NCI-H69 (cell line): Measurements from ENCODE around the gene SMYD2.

Experiments used
- DNase-seq: peaks from one replicate; lab custom pipeline; 2025; lab: John Stamatoyannopoulos, UW

The SMYD2 gene

DNA sequence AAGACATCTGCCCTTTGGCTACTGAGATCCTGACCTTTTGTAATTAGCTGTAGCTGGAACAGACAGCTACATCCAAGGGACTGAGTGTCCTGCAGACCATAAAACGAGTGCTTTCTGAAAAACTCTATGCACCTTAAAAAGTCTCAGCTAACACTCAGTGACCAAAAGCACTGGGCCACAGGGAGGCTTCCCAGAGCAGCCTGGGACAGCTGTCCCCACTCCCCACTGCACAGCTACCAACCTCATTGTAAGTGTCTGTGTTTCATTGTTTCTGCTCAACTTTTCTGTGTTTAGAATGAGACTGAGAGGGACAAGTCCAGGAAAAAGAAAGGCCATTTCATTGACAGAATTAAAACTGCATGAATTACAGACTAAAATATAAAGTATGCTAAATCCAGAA is 80.7 kb downstream of the SMYD2 start:
- DNase-seq, result no peak

GRCh38 chr1:214362188-214362882 is 81.4 kb downstream of the SMYD2 start:
- no peak for DNase-seq

GRCh38 chr1:214363386-214363785 is 82.4 kb downstream of the SMYD2 start:
- no peak for DNase-seq

DNA sequence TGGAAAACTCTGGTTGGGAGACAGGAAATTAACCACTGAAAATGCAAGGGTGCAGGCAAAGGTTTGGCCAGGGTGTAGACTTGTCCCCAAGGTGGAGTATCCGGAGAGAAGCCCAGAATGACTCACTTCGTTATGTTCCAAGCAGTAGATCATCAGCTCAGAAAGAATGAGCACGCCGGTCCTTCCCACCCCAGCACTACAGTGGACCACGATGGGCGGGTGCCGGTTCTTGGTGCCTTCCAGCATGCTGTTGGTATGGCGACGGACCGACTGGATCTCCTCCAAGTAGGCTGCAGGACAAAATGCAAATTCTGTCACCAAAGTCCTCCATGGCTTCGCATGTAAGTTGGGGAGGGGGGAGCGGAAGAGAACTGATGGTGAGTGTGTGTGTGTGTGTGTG is 83.4 kb downstream of the SMYD2 start:
- DNase-seq, result no peak

GRCh38 chr1:214364786-214365295 is 83.9 kb downstream of the SMYD2 start:
- DNase-seq, result no peak

GRCh38 chr1:214367841-214368240 is 86.9 kb downstream of the SMYD2 start:
- no peak for DNase-seq

- no peak for DNase-seq
Measured at GRCh38 chr1:214369364-214369763, 88.4 kb downstream of the SMYD2 start.

GRCh38 chr1:214370615-214371014 is 89.7 kb downstream of the SMYD2 start:
- no peak for DNase-seq

GRCh38 chr1:214372092-214372491 is 91.1 kb downstream of the SMYD2 start:
- no peak for DNase-seq

GRCh38 chr1:214377485-214377884 is 96.5 kb downstream of the SMYD2 start:
- DNase-seq, result no peak

GRCh38 chr1:214377886-214378285 is 96.9 kb downstream of the SMYD2 start:
- no peak for DNase-seq

DNA sequence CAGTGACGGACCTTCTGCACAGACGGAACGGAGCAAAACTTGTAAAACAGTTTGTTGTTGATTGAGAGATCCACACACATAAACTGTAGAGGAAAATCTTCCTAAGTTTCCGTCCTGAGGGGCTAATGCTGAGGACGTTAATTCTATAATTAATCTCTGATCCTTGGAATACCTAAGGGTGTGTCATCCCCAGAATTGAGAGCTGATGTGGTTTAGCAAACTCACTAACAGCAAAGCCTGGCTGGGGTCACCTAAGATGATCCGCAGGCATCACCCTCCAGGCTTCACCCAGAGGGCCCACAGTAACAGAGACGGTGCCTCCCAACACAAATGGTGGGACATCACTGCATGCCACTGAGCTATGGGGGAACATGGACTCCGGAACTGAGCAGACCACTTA is 97.5 kb downstream of the SMYD2 start:
- DNase-seq, result no peak

DNA sequence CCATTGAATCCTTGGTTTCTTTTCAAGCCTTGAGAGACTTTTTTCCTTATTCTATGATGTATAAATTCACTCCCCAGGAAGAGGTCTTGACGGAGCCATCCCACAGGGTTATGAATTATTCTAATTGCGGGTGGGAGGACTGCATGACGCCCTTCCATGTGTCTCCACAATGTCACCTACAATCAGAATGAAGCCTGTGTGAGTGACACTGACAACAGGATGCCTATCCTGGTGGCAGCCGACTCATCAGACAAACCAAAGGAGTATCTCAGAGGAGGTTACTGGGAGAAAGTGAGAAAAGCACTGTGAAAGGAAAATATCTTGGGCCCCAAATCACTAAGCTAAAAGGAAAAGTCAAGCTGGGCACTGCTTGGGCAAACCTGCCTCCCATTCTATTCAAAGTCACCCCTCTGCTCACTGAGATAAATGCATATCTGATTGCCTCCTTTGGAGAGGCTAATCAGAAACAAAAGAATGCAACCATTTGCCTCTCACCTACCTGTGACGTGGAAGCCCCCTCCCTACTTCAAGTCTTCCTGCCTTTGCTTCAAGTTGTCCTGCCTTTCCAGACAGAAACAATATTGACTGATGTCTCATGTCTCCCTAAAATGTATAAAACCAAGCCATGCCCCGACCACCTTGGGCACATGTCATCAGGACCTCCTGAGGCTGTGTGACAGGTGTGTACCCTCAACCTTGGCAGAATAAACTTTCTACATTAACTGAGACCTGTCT is 98.4 kb downstream of the SMYD2 start:
- no peak for DNase-seq

DNA sequence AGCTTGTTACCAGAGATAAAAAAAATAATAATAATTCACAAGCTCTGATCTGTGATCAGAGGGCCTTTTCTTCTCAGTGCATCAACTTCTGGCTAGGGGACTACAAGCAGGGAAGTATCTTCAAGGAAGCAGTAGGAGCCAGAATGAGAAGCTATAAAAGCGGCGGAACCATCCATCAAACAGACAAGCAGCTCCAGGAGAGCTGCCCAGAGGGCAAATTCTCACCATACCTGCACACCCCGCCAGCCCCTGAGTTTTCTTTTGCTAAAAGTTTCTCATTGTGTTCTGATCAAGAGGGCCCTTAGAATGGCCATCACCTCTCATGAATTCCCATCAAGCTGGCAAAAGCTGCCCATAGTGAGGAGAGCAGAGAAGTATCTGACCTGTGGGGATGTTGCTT is 99.4 kb downstream of the SMYD2 start:
- peak; percentile 46 for DNase-seq

DNA sequence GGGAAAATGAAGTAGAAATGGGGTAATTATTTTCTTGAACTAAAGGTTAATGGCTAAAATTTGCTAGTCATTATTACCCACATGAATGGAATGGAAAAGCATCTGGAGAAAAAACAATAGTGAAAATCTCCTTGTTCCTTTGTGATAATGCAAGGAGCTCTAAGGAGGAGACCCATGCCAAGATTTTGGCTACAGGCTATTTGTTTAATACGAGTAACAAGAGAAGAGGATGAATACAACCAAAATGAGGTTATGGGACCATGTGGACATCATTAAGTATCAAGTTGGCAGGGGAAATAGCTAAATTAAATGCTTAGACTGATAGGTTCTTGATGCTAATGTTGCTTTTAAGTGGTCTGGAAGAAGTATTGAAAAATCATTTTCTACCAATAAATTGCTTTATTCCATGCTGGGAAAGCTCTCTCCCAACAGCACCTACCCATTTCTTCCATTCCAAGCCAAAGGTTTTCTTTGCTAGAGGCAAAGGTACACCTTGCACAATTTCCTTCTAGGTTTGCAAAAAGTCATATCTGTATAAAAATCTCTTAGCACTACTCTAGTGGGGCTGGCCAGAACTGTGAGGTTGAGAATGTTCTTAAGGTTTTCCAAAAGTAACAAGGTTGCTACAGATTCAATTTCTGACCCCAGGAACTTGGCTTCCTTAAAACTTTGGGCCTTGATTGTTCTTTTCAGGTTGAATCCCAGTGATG is 100.2 kb downstream of the SMYD2 start:
- peak; percentile 33 for DNase-seq

DNA sequence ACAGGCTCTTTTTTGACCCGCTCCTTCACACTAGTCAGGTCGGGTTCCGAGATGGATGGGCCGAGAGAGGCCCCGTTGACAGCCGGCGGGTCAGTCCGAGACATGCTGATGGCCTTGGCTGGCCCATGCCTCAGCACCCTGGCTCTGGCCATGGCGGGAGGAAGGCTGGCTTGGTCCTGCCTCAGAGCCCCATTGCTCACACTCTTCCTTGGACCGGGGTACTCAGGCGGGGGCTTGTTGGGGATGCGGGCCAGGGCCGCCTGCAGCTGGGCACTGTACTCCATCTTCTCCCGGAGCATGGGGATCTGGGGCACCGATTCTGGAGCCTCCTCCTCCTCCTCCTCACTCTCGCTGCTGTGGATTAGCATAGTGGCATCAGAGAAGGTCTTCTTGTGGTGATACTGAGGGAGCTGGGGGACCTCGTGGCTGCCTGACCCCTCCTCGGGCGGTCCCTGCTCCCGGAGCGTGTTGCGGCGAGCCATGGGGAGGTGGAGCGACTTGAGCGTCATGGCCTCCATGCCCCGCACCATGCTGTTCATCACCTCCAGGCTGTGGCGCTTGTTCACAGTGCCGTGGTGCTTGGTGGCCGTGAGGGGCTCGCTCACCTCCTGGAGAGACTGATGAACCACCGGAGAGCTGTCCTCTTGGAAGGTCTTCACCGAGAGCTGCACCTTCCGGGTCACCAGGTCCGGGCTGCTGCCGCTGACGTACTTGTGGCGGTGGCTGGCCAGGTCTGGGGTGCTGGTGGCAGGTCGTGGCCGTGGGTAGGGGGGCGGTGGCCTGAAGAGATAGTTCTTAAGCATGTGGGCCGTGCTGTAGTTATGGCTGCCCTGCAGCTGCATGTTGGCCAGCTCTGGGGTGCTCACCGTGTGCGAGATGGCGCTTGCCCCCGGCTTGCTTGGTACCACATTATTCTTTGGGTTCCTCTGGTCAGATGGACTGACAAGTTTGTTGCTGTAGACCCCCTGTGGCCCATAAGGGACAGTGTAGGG is 102.7 kb downstream of the SMYD2 start:
- no peak for DNase-seq

GRCh38 chr1:214384373-214385079 is 103.6 kb downstream of the SMYD2 start:
- DNase-seq, result no peak

DNA sequence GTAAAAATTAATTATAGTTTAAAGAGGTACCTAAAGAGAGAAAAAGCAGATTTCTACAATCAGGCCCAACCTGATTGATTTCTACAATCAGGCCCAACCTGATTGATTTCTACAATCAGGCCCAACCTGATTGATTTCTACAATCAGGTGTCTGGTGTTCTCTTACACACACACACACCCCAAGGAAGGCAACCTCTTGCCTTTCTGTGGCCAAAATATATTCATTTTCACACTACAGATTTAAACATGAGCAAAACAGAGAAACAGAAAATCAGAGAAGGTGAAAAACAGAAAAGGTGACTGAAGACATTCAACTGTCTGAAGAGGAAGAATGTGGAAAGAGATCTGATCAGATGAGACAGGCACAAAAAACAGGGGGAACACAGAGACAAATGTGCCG is 104.5 kb downstream of the SMYD2 start:
- no peak for DNase-seq

GRCh38 chr1:214386333-214386732 is 105.4 kb downstream of the SMYD2 start:
- no peak for DNase-seq
